HCT116 (cell line): Measurements from ENCODE around the gene PRDX3. TPM values are rescaled to one million over a fixed set of nuclear protein-coding genes. Genes with fewer than 3 reads are reported as not detected.

Experiments used
- ATAC-seq: fragments of 200-7000 bp; cut with Tn5 transposase; 2 replicates; pipeline ENCODE4 v1.9.1; 2020; ENCODE audit warnings: mild to moderate bottlenecking, moderate library complexity
- BruUV-seq: library from RNA; stranded (reverse); fragments of 400-500 nt; replicated peaks from 2 replicates; lab custom pipeline; 2021; lab: Mats Ljungman, UMichigan
- CTCF ChIA-PET: fragments of 300-600 bp; sonication (Branson Sonifier 250); formaldehyde crosslinking; loops from one replicate; lab custom pipeline; 2021; ENCODE audit warnings: antibody characterized with exemption; lab: Charles Lee
- POLR2A ChIA-PET: fragments of 300-600, 350-600 bp; sonication (Branson Sonifier 250); formaldehyde crosslinking; loops from one replicate; lab custom pipeline; 2021; ENCODE audit warnings: antibody characterized with exemption; lab: Charles Lee
- RAD21 ChIA-PET, 2 experiments: fragments of 300-600 bp; sonication (Branson Sonifier 250); formaldehyde crosslinking; loops; one replicate each; lab custom pipeline; 2023; ENCODE audit warnings: low total read pairs in 2 of 2; ENCODE audit not compliant: uncharacterized antibody in 2 of 2, unreplicated experiment in 2 of 2, low non-redundant PET in 1 of 2; lab: Charles Lee
- DNase-seq: peaks from one replicate; pipeline ENCODE4 v3.0.0-alpha.2; 2010; ENCODE audit warnings: low read depth, low spot score
- H2AFZ ChIP-seq: fragments of 200-600 bp; shearing (Covaris generic), sonication (generic); 2 replicates; pipeline ENCODE4 v1.6.1; 2017; ENCODE audit warnings: low read depth, mixed run types, mixed read lengths, antibody characterized with exemption, low read length; ENCODE audit not compliant: poor library complexity, severe bottlenecking
- H3K27ac ChIP-seq: 2 replicates; pipeline ENCODE4 v1.5.1; 2012; ENCODE audit warnings: low read depth, low read length
- H3K27me3 ChIP-seq: fragments of 200-600 bp; sonication (generic); 2 replicates; pipeline ENCODE4 v1.6.1; 2016; ENCODE audit warnings: mixed run types, low read length, mixed read lengths; ENCODE audit not compliant: insufficient read depth
- H3K36me3 ChIP-seq, 2 experiments: fragments of 200-500 bp in 1 of 2; fragments of 200-600 bp in 1 of 2; sonication (Bioruptor generic) in 1 of 2; sonication (generic) in 1 of 2; 2 replicates each; pipeline versions ENCODE4 v1.5.1 to v1.6.1; 2014 to 2016; ENCODE audit warnings: low read length in 2 of 2, inconsistent platforms in 1 of 2, mixed read lengths in 1 of 2, mixed run types in 1 of 2; ENCODE audit not compliant: insufficient read depth in 2 of 2, control insufficient read depth in 1 of 2
- H3K4me1 ChIP-seq, 2 experiments: fragments of 200-600 bp in 1 of 2; sonication (generic) in 1 of 2; 2 replicates each; pipeline versions ENCODE4 v1.5.1 to v1.6.1; 2012 to 2017; ENCODE audit warnings: low read length in 2 of 2, inconsistent platforms in 1 of 2, mild to moderate bottlenecking in 1 of 2, mixed read lengths in 1 of 2, mixed run types in 1 of 2, moderate library complexity in 1 of 2; ENCODE audit not compliant: insufficient read depth in 2 of 2, control insufficient read depth in 1 of 2
- H3K4me2 ChIP-seq: fragments of 200-600 bp; sonication (generic); 2 replicates; pipeline ENCODE4 v1.6.1; 2017; ENCODE audit warnings: mixed run types, low read length, mixed read lengths
- H3K4me3 ChIP-seq, 2 experiments: fragments of 200-600 bp in 1 of 2; sonication (generic) in 1 of 2; replicated peaks in 1 of 2; 2 replicates each; pipeline ENCODE4 v1.5.1; 2011 to 2016; ENCODE audit warnings: low read length in 2 of 2, control low read depth in 1 of 2, low read depth in 1 of 2, mild to moderate bottlenecking in 1 of 2, mixed read lengths in 1 of 2, mixed run types in 1 of 2
- H3K79me2 ChIP-seq: fragments of 200-600 bp; sonication (generic); 2 replicates; pipeline ENCODE4 v1.6.1; 2017; ENCODE audit warnings: mild to moderate bottlenecking, mixed run types, low read length, moderate library complexity, mixed read lengths; ENCODE audit not compliant: insufficient read depth
- H3K9ac ChIP-seq: fragments of 200-600 bp; sonication (generic); 2 replicates; pipeline ENCODE4 v1.6.1; 2016; ENCODE audit warnings: low read length, mixed read lengths
- H3K9me2 ChIP-seq: fragments of 200-600 bp; sonication (generic), shearing (Covaris generic); 2 replicates; pipeline ENCODE4 v1.6.1; 2017; ENCODE audit warnings: mixed run types, mild to moderate bottlenecking, moderate library complexity; ENCODE audit not compliant: insufficient read depth
- H3K9me3 ChIP-seq, 2 experiments: fragments of 200-500 bp in 1 of 2; fragments of 200-600 bp in 1 of 2; sonication (Bioruptor generic) in 1 of 2; sonication (generic) in 1 of 2; 2 replicates each; pipeline ENCODE4 v1.6.1; 2014 to 2017; ENCODE audit warnings: low read length in 2 of 2, mixed read lengths in 2 of 2, inconsistent platforms in 1 of 2, low read depth in 1 of 2, mild to moderate bottlenecking in 1 of 2, mixed run types in 1 of 2, moderate library complexity in 1 of 2; ENCODE audit not compliant: control insufficient read depth in 1 of 2, insufficient read depth in 1 of 2
- H4K20me1 ChIP-seq: fragments of 200-600 bp; sonication (generic), shearing (Covaris generic); 2 replicates; pipeline ENCODE4 v1.6.1; 2017; ENCODE audit warnings: mixed run types, mild to moderate bottlenecking, moderate library complexity; ENCODE audit not compliant: insufficient read depth
- ATF3 ChIP-seq: IDR thresholded peaks from 2 replicates; pipeline ENCODE4 v1.6.1; 2012
- CBX3 ChIP-seq: IDR thresholded peaks from 2 replicates; pipeline ENCODE4 v1.6.1; 2012; ENCODE audit warnings: low read depth
- CEBPB ChIP-seq: IDR thresholded peaks from 2 replicates; pipeline ENCODE4 v1.6.1; 2012; ENCODE audit warnings: low read depth
- EGR1 ChIP-seq: IDR thresholded peaks from 2 replicates; pipeline ENCODE4 v1.6.1; 2012; ENCODE audit warnings: low read depth
- ELF1 ChIP-seq: IDR thresholded peaks from 2 replicates; pipeline ENCODE4 v1.6.1; 2012; ENCODE audit warnings: low read depth, borderline replicate concordance
- JUND ChIP-seq: IDR thresholded peaks from 2 replicates; pipeline ENCODE4 v1.6.1; 2012
- POLR2A ChIP-seq: IDR thresholded peaks from 2 replicates; pipeline ENCODE4 v1.7.0; 2011; ENCODE audit warnings: borderline replicate concordance; ENCODE audit not compliant: insufficient read depth, insufficient read length; ENCODE audit errors: extremely low read depth
- SIN3A ChIP-seq: IDR thresholded peaks from 2 replicates; pipeline ENCODE4 v1.6.1; 2012; ENCODE audit warnings: low read depth
- SRF ChIP-seq: IDR thresholded peaks from 2 replicates; pipeline ENCODE4 v1.6.1; 2012; ENCODE audit warnings: low read depth
- TCF7L2 ChIP-seq: IDR thresholded peaks from 2 replicates; pipeline ENCODE4 v1.7.0; 2011; ENCODE audit warnings: borderline replicate concordance, inconsistent platforms; ENCODE audit not compliant: insufficient read depth, insufficient read length; ENCODE audit errors: extremely low read depth
- YY1 ChIP-seq: IDR thresholded peaks from 2 replicates; pipeline ENCODE4 v1.6.1; 2011; ENCODE audit warnings: low read length, low read depth, moderate library complexity, mild to moderate bottlenecking; ENCODE audit not compliant: insufficient replicate concordance; ENCODE audit errors: extremely low read depth
- ZFX ChIP-seq: fragments of 450-650 bp; IDR thresholded peaks from 2 replicates; pipeline ENCODE4 v1.6.1; 2017
- ZNF274 ChIP-seq: fragments of 200-500 bp; sonication (Bioruptor generic); IDR thresholded peaks from 2 replicates; pipeline ENCODE4 v1.6.1; 2014; ENCODE audit warnings: mild to moderate bottlenecking, low read depth, low read length, inconsistent platforms
- intact Hi-C: fragments of 100-400 bp; cut with micrococcal nuclease; formaldehyde crosslinking; loops from 2 replicates; pipeline ENCODE4 v1.10.0; 2022
- total RNA-seq: library from RNA; stranded (reverse); gene quantifications from one replicate; pipeline ENCODE4 v1.2.1, GENCODE V29; 2021; ENCODE audit not compliant: unreplicated experiment
- TF ChIP-seq, protein P1 (sequence below): IDR thresholded peaks from 2 replicates; pipeline ENCODE4 v1.6.1; 2012; ENCODE audit warnings: low read depth
- TF ChIP-seq, protein P2 (sequence below): IDR thresholded peaks from 2 replicates; pipeline ENCODE4 v1.6.1; 2011; ENCODE audit warnings: mild to moderate bottlenecking, low read length, moderate library complexity; ENCODE audit not compliant: insufficient replicate concordance; ENCODE audit errors: extremely low read depth

PRDX3 gene
- total RNA-seq, 1 experiment from 2014 or later, result 281 TPM

- Histone ChIP-seq H3K36me3 (peaks cover 11 to 24% of the 10 kb centered on the region in 2 experiments), H3K27ac (no peak overlapping the region), H3K79me2 (no peaks in the 10 kb centered on the region), H3K9me2 (no peaks in the 10 kb centered on the region), H3K9ac (no peak overlapping the region), H3K4me1 (peaks cover 4 to 13% of the 10 kb centered on the region in 2 experiments; a peak in 3 of 4 replicates), H4K20me1 (no peaks in the 10 kb centered on the region), H3K4me3 (no peak overlapping the region), H2AFZ (no peak overlapping the region)
- RAD21 ChIA-PET, result no interaction called here
- intact Hi-C loops, result no loop called here
- CTCF ChIA-PET, result no interaction called here
- TF ChIP-seq CBX3 (no peak), SRF (no peak), EGR1 (no peak), ATF3 (no peak)
- TF ChIP-seq, protein P1, sequence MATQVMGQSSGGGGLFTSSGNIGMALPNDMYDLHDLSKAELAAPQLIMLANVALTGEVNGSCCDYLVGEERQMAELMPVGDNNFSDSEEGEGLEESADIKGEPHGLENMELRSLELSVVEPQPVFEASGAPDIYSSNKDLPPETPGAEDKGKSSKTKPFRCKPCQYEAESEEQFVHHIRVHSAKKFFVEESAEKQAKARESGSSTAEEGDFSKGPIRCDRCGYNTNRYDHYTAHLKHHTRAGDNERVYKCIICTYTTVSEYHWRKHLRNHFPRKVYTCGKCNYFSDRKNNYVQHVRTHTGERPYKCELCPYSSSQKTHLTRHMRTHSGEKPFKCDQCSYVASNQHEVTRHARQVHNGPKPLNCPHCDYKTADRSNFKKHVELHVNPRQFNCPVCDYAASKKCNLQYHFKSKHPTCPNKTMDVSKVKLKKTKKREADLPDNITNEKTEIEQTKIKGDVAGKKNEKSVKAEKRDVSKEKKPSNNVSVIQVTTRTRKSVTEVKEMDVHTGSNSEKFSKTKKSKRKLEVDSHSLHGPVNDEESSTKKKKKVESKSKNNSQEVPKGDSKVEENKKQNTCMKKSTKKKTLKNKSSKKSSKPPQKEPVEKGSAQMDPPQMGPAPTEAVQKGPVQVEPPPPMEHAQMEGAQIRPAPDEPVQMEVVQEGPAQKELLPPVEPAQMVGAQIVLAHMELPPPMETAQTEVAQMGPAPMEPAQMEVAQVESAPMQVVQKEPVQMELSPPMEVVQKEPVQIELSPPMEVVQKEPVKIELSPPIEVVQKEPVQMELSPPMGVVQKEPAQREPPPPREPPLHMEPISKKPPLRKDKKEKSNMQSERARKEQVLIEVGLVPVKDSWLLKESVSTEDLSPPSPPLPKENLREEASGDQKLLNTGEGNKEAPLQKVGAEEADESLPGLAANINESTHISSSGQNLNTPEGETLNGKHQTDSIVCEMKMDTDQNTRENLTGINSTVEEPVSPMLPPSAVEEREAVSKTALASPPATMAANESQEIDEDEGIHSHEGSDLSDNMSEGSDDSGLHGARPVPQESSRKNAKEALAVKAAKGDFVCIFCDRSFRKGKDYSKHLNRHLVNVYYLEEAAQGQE, result no peak
- TF ChIP-seq, all 23 proteins: peak for 0
- ATAC-seq (no peak), DNase-seq (no peak)
- no peaks in the 10 kb centered on the region for H3K27me3 ChIP-seq
- POLR2A ChIA-PET, result interaction anchor here (0.7 kb wide), 1 partner anchor 285 kb away, joined by 3 read pairs; no protein-coding TSS in a partner anchor
- no TSS peak for BruUV-seq
- no peaks in the 10 kb centered on the region for H3K9me3 ChIP-seq
- no peak overlapping the region for H3K4me2 ChIP-seq
Measured at GRCh38 chr10:119120875-119121274, 57.7 kb downstream of the PRDX3 start.

GRCh38 chr10:119120413-119120867, 58.2 kb downstream of the PRDX3 start:
- Histone ChIP-seq H3K4me3 (no peak overlapping the region), H3K9me2 (no peaks in the 10 kb centered on the region), H3K9ac (no peak overlapping the region), H3K79me2 (no peaks in the 10 kb centered on the region), H2AFZ (no peak overlapping the region), H3K4me1 (peaks cover 4 to 13% of the 10 kb centered on the region in 2 experiments; a peak in 3 of 4 replicates), H3K4me2 (0 out of 2 replicates have a peak overlapping the region, but pooled peaks have one; percentile 8), H3K27ac (no peak overlapping the region), H4K20me1 (no peaks in the 10 kb centered on the region), H3K9me3 (no peaks in the 10 kb centered on the region), H3K36me3 (peaks cover 8 to 24% of the 10 kb centered on the region in 2 experiments), H3K27me3 (no peaks in the 10 kb centered on the region)
- ChIA-PET POLR2A (interaction anchor here (0.7 kb wide), 1 partner anchor 286 kb away, joined by 3 read pairs; no protein-coding TSS in a partner anchor), CTCF (no interaction called here), RAD21 (no interaction called here)
- DNase-seq, result no peak
- intact Hi-C loops, result no loop called here
- no TSS peak for BruUV-seq
- ATAC-seq, result no peak
- TF ChIP-seq ZNF274, result no peak
- TF ChIP-seq JUND, result no peak
- TF ChIP-seq TCF7L2, result no peak
- no peak for TF ChIP-seq CEBPB
- no peak for TF ChIP-seq CBX3
- no peak for TF ChIP-seq ELF1
- TF ChIP-seq ZFX, result no peak
- TF ChIP-seq SIN3A, result no peak
- TF ChIP-seq, protein P2, sequence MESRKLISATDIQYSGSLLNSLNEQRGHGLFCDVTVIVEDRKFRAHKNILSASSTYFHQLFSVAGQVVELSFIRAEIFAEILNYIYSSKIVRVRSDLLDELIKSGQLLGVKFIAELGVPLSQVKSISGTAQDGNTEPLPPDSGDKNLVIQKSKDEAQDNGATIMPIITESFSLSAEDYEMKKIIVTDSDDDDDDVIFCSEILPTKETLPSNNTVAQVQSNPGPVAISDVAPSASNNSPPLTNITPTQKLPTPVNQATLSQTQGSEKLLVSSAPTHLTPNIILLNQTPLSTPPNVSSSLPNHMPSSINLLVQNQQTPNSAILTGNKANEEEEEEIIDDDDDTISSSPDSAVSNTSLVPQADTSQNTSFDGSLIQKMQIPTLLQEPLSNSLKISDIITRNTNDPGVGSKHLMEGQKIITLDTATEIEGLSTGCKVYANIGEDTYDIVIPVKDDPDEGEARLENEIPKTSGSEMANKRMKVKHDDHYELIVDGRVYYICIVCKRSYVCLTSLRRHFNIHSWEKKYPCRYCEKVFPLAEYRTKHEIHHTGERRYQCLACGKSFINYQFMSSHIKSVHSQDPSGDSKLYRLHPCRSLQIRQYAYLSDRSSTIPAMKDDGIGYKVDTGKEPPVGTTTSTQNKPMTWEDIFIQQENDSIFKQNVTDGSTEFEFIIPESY, result no peak
- TF ChIP-seq YY1, result no peak
- no peak for TF ChIP-seq ATF3
- no peak for TF ChIP-seq POLR2A
